ENCODE data around the gene BIRC3.
"Not testable (repeated sequence)": the region's sequence is repeated elsewhere in the genome, so short reads cannot be mapped to it uniquely, and the experiment has no call there.

The BIRC3 gene

DNA sequence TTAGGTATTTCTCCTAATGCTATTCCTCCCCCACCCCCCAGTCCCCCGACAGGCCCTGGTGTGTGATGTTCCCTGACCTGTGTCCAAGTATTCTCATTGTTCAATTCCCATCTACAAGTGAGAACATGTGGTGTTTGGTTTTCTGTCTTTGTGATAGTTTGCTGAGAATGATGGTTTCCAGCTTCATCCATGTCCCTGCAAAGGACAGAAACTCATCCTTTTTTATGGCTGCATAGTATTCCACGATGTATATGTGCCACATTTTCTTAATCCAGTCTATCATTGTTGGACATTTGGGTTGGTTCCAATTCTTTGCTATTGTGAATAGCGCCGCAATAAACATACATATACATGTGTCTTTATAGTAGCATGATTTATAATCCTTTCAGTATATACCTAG lies 20.5 kb upstream of the BIRC3 start:
- not testable (repeated sequence) for DNase-seq

GRCh38 chr11:102300837-102301236 lies 16.4 kb upstream of the BIRC3 start:
- DNase-seq = not testable (repeated sequence)

DNA sequence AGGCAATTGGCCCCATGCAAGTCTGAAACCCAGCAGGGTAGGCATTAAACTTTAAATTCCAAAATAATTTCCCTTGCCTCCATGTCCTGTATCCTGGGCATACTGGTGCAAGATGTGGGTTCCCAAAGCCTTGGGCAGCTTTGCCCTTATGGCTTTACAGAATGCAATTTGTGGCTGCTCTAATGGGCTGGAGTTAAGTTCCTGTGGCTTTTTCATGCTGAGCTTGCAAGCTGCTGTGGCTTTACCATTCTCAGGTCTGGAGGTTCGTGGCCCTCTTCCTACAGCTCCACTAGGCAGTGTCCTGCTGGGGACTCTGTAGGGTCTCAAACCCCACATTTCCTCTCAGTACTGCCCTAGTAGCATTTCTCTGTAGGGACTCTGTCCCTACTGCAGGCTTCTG lies 15.0 kb upstream of the BIRC3 start:
- DNase-seq = no peak

- no peak for DNase-seq
These were observed 12.6 kb upstream of the BIRC3 start for GRCh38 chr11:102304686-102305085.

GRCh38 chr11:102305352-102306047 lies 11.8 kb upstream of the BIRC3 start:
- DNase-seq = no peak

DNA sequence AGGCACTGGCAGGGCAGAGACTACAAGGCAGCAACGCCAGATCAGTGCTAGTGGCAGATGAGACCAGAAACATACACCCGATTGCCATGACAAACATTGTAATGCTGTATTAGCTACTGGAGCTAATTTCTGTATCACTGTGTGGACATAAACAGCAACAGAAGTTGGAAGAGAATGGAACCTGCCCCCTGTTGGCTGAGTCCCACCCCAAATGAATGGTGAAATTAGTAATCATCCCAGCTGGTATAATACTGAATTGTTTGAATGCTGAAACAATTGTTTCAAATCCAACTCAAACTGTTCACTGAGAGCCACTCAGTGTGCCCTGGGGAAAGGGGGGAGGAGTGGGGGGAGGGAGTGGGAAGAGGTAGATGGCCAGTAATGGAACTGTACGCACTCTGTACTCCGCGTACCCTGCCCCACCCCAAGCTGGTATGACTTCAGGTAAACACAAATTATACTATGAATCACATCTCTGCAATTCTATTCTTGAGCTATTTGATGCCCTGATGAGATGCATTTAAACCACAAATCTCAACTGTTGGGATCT lies 11.2 kb upstream of the BIRC3 start:
- DNase-seq = no peak

GRCh38 chr11:102306817-102307726 lies 10.2 kb upstream of the BIRC3 start:
- no peak for DNase-seq

DNA sequence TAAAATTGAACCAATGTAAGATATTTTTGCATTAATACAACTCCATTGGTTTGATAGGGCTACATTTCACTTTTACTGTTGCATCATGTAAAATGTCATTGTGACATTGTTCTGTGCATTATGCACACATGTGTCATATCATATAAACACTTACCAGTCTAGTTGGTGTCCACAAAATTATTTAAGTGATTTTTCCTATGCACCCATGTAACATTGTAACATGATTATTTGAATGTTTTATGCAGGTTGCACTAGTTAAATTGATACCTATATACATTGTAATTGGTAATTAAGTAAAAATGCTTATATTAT lies 9.6 kb upstream of the BIRC3 start:
- DNase-seq = no peak

GRCh38 chr11:102309621-102310541 lies 7.4 kb upstream of the BIRC3 start:
- no peak for DNase-seq

DNA sequence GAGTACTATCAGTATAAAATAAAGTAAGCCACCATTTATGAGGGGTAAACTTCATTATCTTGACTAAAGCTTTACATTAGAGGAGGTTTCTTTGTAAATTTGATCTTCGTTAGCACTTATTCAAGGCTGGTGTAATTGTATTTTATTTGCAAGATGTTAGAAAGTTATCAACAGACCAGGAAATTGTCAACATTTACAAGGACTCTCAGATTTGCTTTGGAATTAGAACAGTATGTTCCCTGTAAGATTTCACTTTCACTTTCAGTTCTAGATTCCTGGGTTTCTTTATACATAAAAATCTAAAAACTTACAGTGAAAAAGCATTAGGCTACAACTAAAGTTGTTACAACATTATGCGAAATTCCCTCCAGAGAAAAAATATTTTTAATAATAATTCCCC lies 4.6 kb upstream of the BIRC3 start:
- no peak for DNase-seq

DNA sequence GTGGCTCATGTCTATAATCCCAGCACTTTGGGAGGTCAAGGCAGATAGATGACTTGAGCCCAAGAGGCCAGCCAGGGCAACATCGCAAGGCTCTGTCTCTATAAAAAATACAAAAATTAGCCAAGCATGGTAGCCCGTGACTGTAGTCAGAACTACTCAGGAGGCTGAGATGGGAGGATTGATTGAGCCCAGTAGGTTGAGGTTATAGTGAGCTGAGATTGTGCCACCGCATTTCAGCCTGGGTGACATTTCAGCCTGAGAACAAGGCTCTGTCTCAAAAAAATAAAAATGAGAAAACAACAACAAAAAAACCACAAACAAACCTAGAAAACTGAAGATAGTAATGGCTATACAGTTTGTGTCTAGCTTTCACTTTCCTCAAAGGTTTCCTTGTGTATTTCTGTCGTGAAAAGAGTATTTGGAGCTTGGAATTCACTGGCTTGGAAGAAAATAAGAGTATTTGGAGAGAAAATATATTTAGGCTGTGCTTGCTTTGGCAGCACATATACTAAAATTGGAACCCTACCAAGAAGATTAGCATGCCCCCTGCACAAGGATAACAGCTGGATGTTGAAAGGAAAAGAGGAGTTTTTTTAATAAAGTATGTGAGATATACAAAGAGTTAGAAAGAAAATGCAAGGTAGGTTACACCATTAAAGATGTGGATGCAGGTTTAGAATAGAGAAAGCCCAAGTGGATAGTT lies 3.9 kb upstream of the BIRC3 start:
- no peak for DNase-seq

DNA sequence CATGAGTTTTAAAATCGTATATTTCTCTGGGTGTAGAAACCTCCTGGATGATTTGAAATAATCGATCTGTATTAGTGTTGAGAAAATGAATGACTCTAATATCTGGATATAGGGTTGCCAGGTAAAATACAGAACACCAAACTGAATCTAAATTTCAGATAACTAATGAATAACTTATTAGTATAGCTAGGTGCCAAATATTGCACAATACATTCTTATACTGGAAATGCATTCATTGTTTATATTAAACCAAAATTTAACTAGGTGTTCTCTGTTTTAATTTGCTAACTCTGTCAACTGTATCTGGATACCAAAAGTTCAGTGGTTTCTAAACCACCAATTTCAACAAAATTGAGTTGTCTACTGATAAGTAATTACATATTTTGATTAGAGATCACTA lies 2.5 kb upstream of the BIRC3 start:
- no peak for DNase-seq

DNA sequence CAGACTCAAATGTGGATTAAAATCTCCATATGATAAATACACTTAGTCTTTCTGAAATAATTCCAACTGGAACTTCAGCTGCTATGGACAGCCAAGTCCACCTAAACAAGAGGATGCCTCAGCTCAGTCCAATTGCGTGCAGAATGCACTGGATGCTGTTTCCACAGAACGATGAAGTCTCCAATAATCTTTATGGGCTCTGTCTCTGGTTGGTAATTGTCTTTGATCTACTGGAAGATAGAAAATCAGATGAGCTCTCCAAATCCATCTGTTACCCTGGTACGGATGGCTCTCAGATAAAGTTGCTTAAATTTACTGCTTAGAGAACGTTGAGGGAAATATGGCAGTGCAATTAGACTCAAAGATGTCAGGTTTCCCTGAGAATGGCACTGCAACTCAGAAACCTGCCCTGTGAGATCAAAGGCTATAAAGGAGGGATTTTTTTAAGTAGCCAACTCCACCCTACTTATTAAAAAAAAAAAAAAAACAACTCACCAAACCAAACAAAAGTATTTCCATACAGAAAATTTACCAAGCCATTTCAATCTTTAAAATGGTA lies 859 bp upstream of the BIRC3 start:
- DNase-seq = no peak

DNA sequence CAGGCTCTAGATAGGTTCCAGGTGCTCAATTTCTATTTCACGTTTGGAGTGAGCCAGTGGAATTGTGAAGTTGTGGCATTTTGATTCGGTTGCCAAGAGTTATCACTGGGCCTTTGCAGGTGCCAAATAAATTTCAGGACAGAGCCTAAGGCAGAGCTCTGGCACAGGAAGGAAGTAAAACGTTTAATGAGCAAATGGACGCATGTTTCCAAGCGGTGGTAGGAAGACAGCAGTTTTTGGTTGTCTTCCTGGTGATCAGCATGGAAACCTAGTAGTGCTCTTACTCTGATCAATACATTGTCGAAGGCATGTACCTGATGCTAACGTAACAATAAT lies 452 bp downstream of the BIRC3 start:
- no peak for DNase-seq

- no peak for DNase-seq
These were observed 1.2 kb downstream of the BIRC3 start for GRCh38 chr11:102318469-102318868.

- no peak for DNase-seq
These were observed 2.3 kb downstream of the BIRC3 start for GRCh38 chr11:102319544-102319943.

- no peak for DNase-seq
These were observed 2.9 kb downstream of the BIRC3 start for GRCh38 chr11:102320188-102320587.

DNA sequence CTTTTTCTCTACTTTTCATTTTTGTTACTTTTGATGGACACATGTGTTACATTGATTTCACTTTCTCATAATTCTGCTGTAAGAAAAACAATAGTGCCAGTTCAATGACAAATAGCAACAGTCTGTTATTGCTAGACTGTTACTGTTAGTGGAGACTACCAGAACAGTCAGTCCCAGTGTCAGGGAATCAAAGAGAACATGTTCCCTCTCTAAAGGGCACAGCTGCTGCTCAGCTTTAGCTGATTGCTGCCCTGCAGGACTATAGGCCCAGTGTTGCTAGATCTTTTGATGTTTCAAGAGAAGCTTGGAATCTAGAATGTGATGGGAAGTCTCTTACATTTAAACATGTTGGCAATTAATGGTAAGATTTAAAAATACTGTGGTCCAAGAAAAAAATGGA lies 3.4 kb downstream of the BIRC3 start:
- no peak for DNase-seq

- no peak for DNase-seq
These were observed 5.3 kb downstream of the BIRC3 start for GRCh38 chr11:102322560-102322959.

GRCh38 chr11:102323542-102324251 lies 6.4 kb downstream of the BIRC3 start:
- no peak for DNase-seq

GRCh38 chr11:102325088-102325487 lies 7.8 kb downstream of the BIRC3 start:
- DNase-seq = no peak

DNA sequence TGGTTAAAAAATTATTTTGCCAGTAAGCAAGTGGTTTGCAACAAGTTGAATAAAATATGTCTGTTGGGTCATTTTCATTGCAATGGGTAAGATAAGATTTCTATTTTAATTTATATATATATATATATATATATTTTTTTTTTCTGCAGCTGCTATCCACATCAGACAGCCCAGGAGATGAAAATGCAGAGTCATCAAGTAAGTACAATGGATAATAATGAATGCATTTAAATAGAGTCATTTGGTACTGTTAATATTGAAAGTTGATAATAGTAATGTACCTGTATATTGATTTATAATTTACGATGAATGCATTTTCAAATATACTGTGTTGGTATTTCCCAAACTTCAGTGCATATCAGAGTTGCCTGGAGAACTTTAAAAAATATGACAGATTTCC lies 11.5 kb downstream of the BIRC3 start:
- DNase-seq = no peak

All from NCI-H1417 treated with DMSO at 0.1 percent for 48 hours (cell line).